Activated CD4-positive, alpha-beta T cell treated with anti-CD3 and anti-CD28 coated beads for 4 hours (primary cell): ENCODE data around the gene CSTF3.
"Not testable (repeated sequence)": the region's sequence is repeated elsewhere in the genome, so short reads cannot be mapped to it uniquely, and the experiment has no call there.

ENCODE experiments used
- DNase-seq, 2 donors: peaks; one replicate each; pipeline ENCODE4 v3.0.0-alpha.2; 2020

Gene CSTF3

DNA sequence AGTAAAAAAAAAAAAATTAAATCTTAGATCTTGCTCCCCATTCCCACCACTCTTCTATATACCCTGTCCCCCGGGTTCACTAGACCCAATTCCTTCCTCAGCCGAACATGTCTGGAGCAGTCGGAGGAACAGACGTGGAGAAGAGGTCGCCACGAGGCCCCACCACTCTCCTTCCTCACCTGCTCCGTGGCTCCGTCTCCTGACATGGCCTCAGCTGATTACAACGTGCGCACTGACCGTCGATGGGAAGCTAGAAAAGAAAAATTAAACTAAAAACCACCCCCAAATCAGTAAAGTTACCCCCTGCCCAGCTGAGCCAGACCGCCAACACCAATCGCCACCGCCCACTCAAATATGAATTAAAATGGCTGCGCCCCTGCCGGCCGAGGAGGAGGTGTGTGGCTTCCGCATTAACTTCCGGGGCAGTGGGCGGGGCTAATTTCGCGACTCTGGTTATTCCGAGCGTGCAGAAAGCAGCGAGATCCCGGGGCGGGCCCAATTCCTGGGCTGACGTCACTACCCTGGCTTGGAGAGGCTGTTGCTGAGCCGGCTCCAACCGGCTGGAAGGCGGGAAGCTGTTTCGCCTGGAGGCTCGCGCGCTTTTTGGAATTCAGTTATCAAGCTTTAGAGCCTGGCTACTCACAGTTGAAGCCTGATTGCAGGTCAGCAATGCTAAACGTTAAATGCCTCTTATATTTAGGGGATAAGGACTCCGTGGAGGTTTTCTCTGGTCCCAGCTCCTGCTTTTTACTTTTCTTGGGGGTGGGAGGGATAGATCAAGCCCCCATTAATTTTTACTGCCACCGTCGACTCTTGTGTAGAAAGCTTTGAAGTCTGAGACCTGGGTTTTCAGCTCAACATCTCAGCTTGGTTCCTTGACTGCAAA lies at the start of gene CSTF3:
TSS of gene CSTF3 (minus strand) at position 361 of the 886 bp plus-strand sequence. CDS start at position 206, 155 bp downstream.
- peak; percentile 97 to 98 for DNase-seq

DNA sequence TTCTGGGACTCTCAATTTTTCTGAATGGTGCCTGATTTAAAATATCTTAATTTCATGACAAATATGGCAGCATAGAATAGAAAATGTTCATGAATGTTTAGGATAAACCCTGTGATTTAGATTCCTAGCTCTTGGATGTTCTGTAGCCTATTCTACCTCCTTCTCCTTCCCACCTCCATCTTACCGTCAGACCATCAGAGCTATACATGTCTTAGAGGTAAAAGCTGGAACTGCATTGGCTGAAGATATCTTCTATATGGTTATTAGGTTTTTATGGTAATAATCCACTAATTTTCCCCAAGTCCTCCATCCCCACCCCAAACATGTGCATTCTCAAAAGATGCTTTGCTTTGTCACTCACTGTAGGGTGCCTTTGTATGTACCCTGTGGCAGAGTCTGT lies 46.9 kb upstream of the CSTF3 start:
- DNase-seq: no peak

DNA sequence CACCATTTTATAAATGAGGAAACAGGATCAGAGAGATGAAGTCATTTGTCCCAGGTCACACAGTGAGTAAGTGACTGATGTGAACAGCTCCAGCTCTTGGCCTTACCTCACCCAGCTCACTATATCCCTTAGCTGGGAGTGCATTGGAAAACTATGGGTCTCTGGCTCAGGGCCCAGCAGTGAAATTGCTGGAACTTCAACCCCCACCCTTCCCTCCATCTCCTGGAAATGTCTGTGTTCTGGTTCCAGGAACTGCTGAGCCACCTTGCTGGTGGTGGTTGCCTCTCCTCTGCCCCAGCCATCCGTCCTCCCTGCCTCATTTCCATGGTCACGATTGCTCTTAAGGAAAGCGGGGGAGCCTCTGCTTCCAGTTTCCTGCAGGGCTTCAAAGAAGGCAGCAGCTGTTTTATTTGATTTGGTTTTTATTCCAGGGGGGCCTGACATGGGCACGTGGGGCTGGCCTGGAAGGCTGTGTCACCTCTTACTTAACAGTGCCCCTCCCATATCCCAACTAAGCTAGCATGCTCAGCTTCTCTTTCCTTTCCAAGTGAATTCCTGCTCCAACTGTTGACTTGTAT lies 46.2 kb upstream of the CSTF3 start:
- no peak for DNase-seq

DNA sequence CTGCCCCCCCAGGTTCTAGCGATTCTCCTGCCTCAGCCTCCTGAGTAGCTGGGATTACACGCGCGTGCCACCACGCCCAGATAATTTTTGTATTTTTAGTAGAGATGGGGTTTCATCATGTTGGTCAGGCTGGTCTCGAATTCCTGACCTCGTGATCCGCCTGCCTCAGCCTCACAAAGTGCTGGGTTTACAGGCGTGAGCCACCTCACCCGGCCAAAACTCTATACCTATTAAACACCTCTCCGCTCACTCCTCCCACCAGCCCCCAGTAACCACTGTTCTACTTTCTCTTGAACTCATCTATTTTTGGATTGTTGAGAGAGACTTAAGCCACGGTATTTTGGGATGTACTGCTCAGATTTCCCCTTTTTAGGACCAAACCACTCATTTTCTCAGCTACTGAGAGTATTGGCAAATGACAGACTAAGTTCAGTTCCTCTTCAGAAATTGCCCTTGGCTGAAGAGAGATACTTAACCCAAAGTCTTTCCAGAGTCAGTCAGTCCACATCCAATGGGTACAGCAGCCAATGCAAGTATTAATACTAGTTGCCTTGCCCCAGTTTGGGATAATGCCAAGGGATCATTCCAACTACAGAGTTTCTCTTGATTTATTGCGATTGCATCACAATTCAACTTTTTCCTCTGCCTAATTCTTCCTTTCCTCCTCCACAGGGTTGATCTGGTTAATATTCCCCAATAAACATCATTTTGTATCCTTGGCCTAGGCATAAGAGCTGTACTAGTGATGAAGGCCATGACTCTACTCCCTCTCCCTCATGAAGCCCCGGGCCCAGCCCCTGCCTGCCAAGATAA lies 36.8 kb upstream of the CSTF3 start:
- no peak for DNase-seq

DNA sequence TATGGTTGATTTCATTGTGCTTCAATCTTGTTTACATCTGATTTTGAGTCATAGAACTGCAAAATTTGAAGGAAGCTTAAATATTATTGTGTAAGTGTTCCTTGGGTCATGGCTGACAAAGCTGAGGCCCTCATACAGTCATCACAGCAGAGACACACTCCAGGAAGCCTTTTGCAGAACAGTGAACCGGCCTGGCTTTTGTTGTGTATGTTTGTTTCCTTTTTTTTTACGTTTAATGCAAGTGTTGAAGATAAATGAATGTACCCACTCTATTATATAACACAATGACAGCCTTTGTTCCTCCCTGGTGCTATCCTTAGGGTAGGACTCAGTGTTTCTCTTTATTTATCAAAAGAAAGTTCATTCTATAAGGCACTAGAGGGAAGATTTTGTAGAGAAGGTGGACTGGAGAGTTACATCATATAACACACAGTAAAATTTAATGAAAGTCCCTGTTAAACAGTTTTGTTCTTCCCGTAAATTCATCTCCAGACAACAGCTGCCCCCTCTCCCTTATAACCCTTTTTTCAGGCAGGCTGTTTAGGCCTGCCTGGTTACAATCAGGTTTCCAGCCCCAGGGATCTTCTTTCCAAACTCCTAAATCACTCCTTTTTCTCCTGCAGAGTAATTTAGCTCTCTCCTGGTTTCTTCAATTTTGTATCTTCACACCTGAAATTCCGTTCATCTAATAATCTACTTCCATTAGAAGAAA lies 34.3 kb upstream of the CSTF3 start:
- no peak for DNase-seq

DNA sequence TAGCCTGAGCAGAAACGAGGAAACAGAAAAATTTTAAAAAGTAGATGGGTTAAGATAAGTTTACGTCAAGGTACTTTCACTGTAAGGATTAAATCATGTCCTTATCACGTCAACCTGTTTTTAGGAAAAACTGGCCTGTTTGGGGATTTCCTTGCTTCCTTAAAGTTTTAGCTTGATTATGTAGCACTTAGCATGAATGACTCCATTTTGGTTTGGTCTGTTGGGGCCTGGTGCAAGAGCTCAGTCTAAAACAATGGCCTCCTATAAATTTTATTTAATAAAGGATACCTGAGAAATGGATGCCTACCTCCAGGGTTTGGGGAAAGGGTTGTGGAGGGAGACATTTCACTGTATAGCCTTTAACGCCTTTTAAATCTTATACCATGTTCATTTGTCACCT lies 33.2 kb upstream of the CSTF3 start:
- DNase-seq: no peak

DNA sequence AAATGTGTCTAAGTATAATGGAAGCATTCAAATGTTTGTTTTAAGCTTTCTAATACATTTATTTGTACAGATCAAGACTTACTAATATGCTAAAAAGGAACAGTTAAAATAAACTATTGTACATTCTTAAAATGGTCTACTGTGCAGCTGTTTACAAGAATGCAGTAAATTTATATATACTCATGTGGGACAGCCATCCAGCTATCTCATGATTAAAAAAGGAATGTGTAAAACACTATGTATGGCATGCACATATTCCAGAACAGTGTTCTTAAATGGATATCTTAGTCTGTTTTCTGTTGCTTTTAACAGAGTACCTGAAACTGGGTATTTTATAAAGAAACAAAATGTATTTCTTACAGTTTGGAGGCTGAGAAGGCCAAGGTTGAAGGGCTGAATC lies 30.2 kb upstream of the CSTF3 start:
- no peak for DNase-seq

DNA sequence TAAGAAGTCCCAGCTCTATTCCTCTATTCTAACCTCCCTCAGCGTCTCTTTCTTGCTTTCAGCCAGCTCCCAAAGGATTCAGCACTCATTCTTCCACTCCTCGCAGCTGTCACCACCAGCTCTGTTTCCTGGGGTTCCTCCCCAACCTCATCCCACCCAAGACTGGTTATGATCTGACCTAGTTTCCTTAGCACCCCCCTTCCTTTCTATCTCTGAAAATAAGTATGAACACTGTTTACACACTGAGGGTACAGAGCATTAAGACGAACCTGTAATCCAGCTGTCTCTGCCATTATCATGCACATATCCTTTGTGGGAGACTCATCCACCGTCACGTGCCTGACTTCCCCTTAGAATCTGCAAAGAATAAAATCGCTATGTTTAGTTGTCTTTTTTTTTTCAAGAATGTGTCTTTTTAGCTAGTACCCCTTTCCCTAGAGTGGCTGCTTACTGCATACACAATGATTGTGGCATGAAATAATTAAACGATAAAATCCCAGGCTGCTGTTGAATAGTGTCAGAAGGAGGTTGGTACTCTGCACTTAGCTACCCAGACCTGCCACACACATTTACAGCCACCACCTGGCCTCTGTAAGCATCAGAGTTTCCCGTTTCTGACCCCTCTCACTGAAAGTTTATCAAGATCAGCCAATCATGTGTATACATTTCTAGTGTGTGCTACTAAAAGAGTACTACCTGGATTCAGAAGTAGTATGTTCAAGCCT lies 26.9 kb upstream of the CSTF3 start:
- DNase-seq: no peak

DNA sequence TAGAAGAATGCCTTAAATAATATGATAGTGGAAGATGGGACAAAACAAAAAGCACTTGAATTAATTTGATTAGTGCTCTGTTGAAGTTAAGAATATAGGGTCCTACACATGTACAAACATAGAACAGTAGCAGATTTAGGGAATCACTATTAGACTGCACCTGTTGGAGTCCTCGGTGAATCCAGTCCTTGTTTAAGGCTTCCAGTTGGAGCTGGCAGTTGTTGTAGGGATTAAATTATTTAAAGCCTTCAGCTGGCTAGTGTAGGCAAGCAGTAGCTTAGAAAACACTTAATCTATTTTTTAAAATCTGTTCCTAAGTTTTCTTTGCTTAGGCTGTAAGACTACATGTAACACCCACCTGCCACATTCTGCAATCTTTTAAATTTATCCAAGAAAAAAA lies 24.5 kb upstream of the CSTF3 start:
- DNase-seq: no peak

DNA sequence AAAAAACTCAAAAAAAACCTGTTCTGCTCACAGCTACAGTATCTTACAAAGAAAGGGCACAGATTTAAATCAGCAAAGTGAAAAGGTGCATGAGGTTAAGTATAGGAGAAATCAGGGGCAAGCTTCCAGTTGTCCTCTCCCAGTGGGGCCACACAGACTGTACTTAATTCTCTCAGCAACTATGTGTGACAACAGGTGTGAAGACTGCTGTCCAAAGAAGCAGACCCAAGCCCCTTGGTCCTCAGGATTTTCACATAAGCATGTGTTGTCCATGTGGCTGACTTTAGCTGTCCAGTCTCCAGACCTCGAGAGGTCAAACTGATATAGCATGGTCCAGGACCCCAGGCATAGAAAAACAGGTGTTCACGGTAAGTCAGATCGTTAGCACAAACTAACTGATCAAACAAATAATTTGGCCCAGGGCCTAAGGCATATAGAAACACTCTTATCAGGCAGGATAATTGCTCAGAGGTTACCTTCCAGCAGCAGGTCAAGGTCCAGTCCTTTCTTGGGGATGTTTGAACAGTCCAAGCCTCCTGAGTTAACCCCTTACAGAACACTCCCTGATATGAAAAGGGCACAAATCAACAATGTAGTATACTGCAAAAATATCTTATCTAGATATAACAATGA lies 21.1 kb upstream of the CSTF3 start:
- DNase-seq: no peak

DNA sequence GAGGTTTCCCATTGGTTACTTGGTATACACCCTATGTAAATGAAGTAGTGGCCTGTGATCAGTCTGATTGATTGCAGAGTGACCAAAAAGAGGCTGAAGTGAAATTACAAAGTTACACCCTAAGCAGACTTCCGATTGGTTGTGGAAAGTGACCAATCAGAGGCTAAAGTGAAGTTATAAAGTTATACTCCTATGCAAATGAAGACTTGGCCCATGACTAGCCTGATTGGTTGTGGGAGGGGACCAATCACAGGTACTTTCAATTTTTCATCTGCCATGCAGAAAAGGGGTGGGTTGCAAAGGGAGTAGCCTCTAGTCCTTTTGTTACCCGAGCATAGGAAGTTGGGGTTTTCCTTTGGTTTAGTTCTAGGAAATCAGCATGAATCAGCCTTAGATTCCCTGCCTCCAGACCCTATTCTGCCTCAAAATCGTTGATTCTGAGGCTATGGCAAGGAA lies 18.1 kb upstream of the CSTF3 start:
- DNase-seq: no peak

DNA sequence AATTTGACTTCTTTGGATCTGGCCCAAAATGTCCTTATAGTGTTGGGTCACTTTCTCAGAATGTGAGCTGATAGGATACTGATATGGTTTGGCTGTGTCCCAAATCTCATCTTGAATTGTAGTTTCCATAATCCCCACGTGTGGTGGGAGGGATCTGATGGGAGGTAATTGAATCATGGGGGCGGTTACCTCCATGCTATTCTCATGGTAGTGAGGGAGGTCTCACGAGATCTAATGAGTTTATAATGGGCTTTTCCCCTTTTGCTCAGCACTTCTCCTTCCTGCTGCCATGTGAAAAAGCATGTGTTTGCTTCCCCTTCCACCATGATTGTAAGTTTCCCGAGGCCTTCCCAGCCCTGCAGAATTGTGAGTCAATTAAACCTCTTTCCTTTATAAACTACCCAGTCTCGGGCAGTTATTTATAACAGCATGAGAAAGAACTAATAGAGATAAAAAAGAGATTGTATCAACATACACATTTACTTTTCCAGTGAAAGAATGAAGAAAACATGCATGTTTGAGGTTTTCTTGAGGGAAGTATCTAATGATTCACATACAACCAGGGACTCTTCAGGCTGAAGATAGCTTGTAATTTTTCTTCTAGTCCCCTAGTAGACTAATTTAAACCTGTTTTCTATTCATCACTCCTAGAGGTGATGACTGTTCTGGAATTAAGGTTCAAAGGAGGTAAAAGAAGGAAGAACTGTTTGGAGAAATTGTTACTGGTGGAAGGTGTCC lies 17.3 kb upstream of the CSTF3 start:
- DNase-seq: no peak

DNA sequence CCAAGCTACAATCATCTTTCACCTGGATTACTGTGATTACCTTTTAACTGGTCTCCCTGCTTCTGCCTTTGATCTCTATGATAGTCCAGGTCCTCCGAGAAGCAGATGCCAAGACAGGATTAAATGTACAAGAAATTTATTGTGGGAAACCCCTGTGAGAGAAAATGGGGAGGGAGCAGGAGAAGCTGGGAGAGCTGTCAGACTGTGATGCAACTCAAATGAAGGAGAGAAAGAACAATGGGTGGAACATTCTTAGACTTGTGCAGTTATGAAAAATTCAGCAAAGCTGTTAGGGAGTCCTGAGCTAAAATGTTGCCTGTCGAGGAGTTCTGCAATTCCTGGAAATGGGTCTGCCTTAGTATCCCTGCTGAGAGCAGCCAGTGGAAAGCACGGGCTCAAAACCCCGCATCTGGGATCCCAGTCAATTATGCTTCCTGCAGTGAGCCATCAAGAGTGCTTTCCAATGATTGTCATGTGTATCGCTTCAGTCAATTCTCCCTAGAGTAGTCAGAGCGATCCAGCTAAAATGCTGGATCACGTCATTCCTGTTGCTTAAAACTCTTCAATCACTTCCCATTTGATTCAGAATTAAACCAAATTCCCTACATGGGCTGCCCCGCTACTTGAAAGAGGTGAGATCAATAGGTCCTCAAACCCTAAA lies 16.5 kb upstream of the CSTF3 start:
- no peak for DNase-seq

DNA sequence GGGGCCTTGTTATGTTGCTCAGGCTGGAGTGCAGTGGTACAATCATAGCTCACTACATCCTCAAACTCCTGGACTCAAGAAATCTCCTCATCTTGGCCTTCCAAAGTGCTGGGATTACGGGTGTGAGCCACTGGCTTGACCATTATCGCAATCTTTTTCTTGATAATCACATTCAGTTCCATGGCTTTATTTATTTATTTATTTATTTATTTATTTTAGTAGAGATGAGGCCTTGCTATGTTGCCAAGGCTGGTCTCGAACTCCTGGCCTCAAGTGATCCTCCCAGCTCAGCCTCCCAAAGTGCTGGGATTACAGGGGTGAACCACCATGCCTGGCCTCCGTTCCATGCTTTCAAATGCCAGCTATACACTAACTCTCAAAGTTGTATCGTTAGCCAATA lies 15.5 kb upstream of the CSTF3 start:
- DNase-seq: not testable (repeated sequence)

DNA sequence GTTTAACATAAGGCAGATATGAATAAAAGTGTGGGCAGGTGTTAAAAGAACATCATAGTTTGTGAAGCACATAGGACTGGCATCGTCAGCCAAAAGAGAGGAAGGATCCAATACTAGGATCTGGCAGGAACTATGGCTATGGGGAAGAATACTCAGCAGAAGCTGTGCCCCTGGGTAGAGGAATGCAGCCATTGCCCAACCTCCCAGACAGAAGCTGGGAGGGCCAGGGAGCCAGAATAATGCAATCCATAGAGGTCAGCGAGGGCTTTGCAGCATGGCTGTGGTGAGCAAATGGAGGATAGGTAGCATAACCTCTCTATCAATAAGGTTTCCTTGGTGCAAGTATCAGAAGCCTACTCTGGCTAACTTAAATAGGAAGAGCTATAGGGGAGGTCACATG lies 11.7 kb upstream of the CSTF3 start:
- DNase-seq: no peak

DNA sequence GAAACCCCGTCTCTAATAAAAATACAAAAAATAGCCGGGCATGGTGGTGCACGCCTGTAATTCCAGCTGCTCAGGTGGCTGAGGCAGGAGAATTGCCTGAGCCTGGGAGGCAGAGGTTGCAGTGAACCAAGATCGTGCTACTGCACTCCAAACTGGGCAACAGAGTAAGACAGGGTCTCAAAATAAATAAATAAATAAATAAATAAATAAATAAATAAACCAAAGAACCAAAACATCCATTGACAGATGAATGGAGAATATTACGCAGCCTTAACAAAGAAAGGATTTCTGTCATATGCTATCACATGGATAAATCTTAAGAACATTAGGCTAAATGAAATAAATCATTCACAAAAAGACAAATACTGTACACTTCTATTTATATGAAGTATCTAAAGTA lies 11.1 kb upstream of the CSTF3 start:
- no peak for DNase-seq

DNA sequence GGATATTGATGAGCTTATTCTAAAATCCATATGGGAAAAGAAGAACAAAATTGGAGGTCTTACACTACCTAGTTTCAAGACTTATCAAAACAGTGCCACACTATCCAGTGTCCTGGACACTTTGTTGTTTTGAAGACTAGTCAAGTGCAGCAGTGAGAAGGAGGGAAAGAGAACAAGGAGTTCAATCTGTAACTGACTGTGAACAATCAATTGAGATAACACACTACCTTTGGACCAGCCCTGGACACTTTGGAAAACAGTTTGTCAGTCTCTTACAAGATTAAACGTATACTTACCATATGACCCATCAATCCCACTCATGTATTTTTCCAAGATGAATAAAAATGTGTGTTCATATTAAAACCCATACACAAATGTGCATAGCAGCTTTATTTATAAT lies 10.0 kb upstream of the CSTF3 start:
- DNase-seq: no peak

DNA sequence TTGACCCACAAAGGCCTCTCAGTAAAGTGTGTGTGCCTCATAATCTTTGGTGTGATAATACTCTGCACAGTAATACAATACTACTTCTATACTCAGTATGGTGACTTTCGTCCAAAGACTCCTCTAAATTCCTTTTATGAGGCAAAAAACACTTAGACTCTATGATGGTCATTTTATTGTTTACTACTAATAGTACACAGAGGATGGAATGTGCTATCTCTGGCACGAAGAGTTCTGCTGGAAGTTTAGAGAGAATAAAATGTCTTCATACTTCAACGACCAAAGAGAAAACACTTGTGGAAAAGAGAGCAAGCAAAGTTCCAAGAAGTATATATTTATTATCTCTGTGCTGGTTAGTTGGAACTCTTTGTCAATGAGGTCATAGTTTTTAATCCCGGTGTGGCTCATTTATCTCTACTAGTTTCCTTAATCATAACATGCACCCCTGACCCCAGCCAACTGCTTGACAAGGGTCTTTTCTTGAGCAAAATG lies 7.5 kb upstream of the CSTF3 start:
- DNase-seq: no peak

DNA sequence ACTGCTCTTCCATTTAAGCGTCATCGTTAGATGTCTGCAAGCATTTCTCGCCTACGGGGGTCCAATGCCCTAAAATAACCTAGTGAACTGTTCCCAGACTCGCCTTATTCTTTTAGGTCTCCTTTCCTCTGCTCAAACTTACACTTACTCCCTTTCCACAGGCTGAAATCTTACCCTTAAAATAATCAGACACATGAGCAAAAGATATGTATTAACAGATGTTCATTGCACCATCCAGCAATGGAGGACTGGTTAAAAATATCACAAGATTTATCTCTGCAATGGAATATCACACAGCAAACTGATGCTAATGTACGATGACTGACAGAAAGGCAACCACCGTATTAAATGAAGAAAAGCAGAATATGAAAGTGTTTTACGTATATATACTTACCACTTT lies 1.6 kb upstream of the CSTF3 start:
- no peak for DNase-seq

DNA sequence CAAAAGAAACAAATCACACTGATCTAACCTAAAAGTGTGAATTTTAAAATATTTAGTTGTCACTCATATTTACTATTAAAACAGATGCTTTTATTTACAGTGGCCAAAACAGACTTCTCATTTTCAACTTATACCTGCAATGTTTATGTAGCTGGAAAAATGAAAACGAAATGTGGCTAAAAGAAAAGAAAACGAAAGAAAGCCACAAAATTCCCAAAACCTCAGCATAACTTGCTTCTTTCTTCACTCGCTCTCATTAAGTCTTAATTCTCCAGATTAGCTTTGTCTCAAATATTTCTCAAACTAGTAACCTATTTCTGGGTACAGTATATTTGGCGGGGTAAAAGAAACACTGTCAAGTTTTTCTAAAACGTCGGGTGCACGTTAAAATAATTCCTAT lies 693 bp downstream of the CSTF3 start:
- DNase-seq: no peak
